Thoracic aorta (tissue), 2 donors: ENCODE results near the gene MUC5AC. TPM values are rescaled to one million over a fixed set of nuclear protein-coding genes. Genes with fewer than 3 reads are reported as not detected.

Experiments used
- ATAC-seq: fragments of 150-250 bp; one replicate; pipeline ENCODE4 v1.8.0; 2017; ENCODE audit warnings: low read depth; ENCODE audit not compliant: insufficient number of reproducible peaks, low FRiP score
- DNase-seq: peaks from one replicate; pipeline ENCODE4 v3.0.0-alpha.2; 2020; ENCODE audit warnings: low spot score
- H3K27ac ChIP-seq, 2 donors: fragments of 200-600 bp; sonication (generic); 1 replicate in 1 of 2; 2 replicates in 1 of 2; pipeline ENCODE4 v1.5.1; 2016; ENCODE audit warnings: mild to moderate bottlenecking in 2 of 2, moderate library complexity in 2 of 2
- H3K27me3 ChIP-seq: fragments of 200-600 bp; sonication (generic); replicated peaks from 2 replicates; pipeline ENCODE4 v1.6.0; 2016; ENCODE audit warnings: mild to moderate bottlenecking; ENCODE audit not compliant: insufficient read depth
- H3K36me3 ChIP-seq: fragments of 200-600 bp; sonication (generic); one replicate; pipeline ENCODE4 v1.5.1; 2016
- H3K4me1 ChIP-seq, 2 donors: fragments of 200-600 bp; sonication (generic); 1 replicate in 1 of 2; 2 replicates in 1 of 2; pipeline versions ENCODE4 v1.5.1 to v1.6.0; 2016; ENCODE audit warnings: low read depth in 2 of 2, mild to moderate bottlenecking in 1 of 2; ENCODE audit not compliant: control insufficient read depth in 1 of 2
- H3K4me3 ChIP-seq: fragments of 200-600 bp; sonication (generic); 2 replicates; pipeline ENCODE4 v1.5.1; 2016; ENCODE audit warnings: mild to moderate bottlenecking
- H3K9me3 ChIP-seq: fragments of 200-600 bp; sonication (generic); 2 replicates; pipeline ENCODE4 v1.5.1; 2016
- CTCF ChIP-seq: fragments of 200-600 bp; sonication (generic); IDR thresholded peaks from one replicate; pipeline ENCODE4 v1.5.1; 2019; ENCODE audit warnings: antibody characterized with exemption
- total RNA-seq, 2 donors: library from RNA; depleted of rRNA; stranded (reverse); fragments of >200 nt; gene quantifications; one replicate each; pipeline versions ENCODE4 v1.1.0 to v1.2.3, GENCODE V29; 2016

The MUC5AC gene
- total RNA-seq, 2 donors from 2014 or later, result 45.9 TPM; not detected in 1

- no peak for TF ChIP-seq CTCF
- DNase-seq (no peak), ATAC-seq (no peak)
- Histone ChIP-seq H3K4me1 (no peaks in the 10 kb centered on the region), H3K9me3 (peaks cover 16% of the 10 kb centered on the region), H3K36me3 (no peaks in the 10 kb centered on the region), H3K4me3 (no peak overlapping the region), H3K27me3 (no peaks in the 10 kb centered on the region), H3K27ac (no peak overlapping the region)
Measured at GRCh38 chr11:1131033-1131911, 26.5 kb upstream of the MUC5AC start.

- no peak overlapping the region for H3K27ac ChIP-seq
- H3K9me3 ChIP-seq, result peaks cover 16% of the 10 kb centered on the region
- H3K4me1 ChIP-seq, result no peaks in the 10 kb centered on the region
- DNase-seq (no peak), ATAC-seq (no peak)
- TF ChIP-seq CTCF, result no peak
- no peaks in the 10 kb centered on the region for H3K27me3 ChIP-seq
- no peaks in the 10 kb centered on the region for H3K36me3 ChIP-seq
- no peak overlapping the region for H3K4me3 ChIP-seq
Measured at GRCh38 chr11:1134848-1135445, 22.8 kb upstream of the MUC5AC start.

GRCh38 chr11:1138097-1138496 lies 19.7 kb upstream of the MUC5AC start:
- H3K27me3 ChIP-seq, result no peaks in the 10 kb centered on the region

GRCh38 chr11:1139441-1140083 lies 18.2 kb upstream of the MUC5AC start:
- Histone ChIP-seq H3K4me1 (no peaks in the 10 kb centered on the region), H3K9me3 (peaks cover 8% of the 10 kb centered on the region), H3K4me3 (no peak overlapping the region), H3K27me3 (no peaks in the 10 kb centered on the region), H3K36me3 (no peaks in the 10 kb centered on the region), H3K27ac (no peak overlapping the region)
- no peak for DNase-seq
- TF ChIP-seq CTCF, result no peak
- no peak for ATAC-seq

More at GRCh38 chr11:1138097-1138496, 19.7 kb upstream of the MUC5AC start:
- no peaks in the 10 kb centered on the region for H3K36me3 ChIP-seq
- no peak for ATAC-seq
- H3K4me3 ChIP-seq, result no peak overlapping the region
- H3K4me1 ChIP-seq, result no peaks in the 10 kb centered on the region
- H3K27ac ChIP-seq, result no peak overlapping the region
- H3K9me3 ChIP-seq, result peaks cover 16% of the 10 kb centered on the region
- DNase-seq, result no peak
- TF ChIP-seq CTCF, result no peak
